Activated naive CD4-positive, alpha-beta T cell treated with anti-CD3 and anti-CD28 coated beads for 36 hours (primary cell): ENCODE results near the gene ARL6IP1. TPM values are rescaled to one million over a fixed set of nuclear protein-coding genes. Genes with fewer than 3 reads are reported as not detected.

Experiments used
- CTCF ChIA-PET: fragments of 350-600 bp; sonication (Branson Sonifier 250); formaldehyde crosslinking; loops from one replicate; lab custom pipeline; 2021; ENCODE audit warnings: antibody characterized with exemption; lab: Charles Lee
- DNase-seq: peaks from one replicate; pipeline ENCODE4 v3.0.0-alpha.2; 2020
- H3K27ac Mint-ChIP-seq: one replicate; pipeline ENCODE4 v1.8.0; 2021; ENCODE audit warnings: mild to moderate bottlenecking, mixed read lengths
- H3K27me3 Mint-ChIP-seq: one replicate; pipeline ENCODE4 v1.8.0; 2021; ENCODE audit warnings: low read depth, mixed read lengths
- H3K36me3 Mint-ChIP-seq: one replicate; pipeline ENCODE4 v1.8.0; 2021; ENCODE audit warnings: low read depth, mixed read lengths
- H3K4me1 Mint-ChIP-seq: one replicate; pipeline ENCODE4 v1.8.0; 2021; ENCODE audit warnings: low read depth, mixed read lengths
- H3K4me3 Mint-ChIP-seq: one replicate; pipeline ENCODE4 v1.8.0; 2021; ENCODE audit warnings: mild to moderate bottlenecking, moderate library complexity, mixed read lengths
- H3K9me3 Mint-ChIP-seq: one replicate; pipeline ENCODE4 v1.8.0; 2021; ENCODE audit warnings: mixed read lengths
- intact Hi-C: fragments of 100-400 bp; cut with micrococcal nuclease; formaldehyde crosslinking; loops from one replicate; pipeline ENCODE4 v1.15.1; 2023
- total RNA-seq, 2 experiments: library from RNA; stranded (reverse); gene quantifications; one replicate each; pipeline ENCODE4 v1.2.3, GENCODE V29; 2021

The ARL6IP1 gene
- total RNA-seq = 100 to 1,000 TPM; 114 to 123 TPM

- H3K36me3 Mint-ChIP-seq = peaks cover 19% of the 10 kb centered on the region
These were observed at the start of gene ARL6IP1 for GRCh38 chr16:18801145-18801972. ARL6IP1 (minus strand) TSS chr16:18801549; CDS start chr16:18801466, 83 bp downstream.

GRCh38 chr16:18846416-18846815 is 45.1 kb upstream of the ARL6IP1 start:
- Mint-ChIP-seq H3K36me3 (peaks cover 48% of the 10 kb centered on the region), H3K27me3 (no peaks in the 10 kb centered on the region), H3K4me1 (no peaks in the 10 kb centered on the region), H3K9me3 (no peaks in the 10 kb centered on the region), H3K4me3 (no peak overlapping the region), H3K27ac (no peak overlapping the region)
- DNase-seq = no peak
- CTCF ChIA-PET = interaction anchor here (1.5 to 1.7 kb wide), 2 partner anchors 10 to 45 kb away, joined by 4 to 6 read pairs; partner anchors contain the start of gene ARL6IP1
- intact Hi-C loops = no loop called here

More at GRCh38 chr16:18801145-18801972, at the start of gene ARL6IP1:
- Mint-ChIP-seq H3K27me3 (no peaks in the 10 kb centered on the region), H3K4me3 (peak within 1 kb of the TSS; percentile 87), H3K27ac (peak within 1 kb of the TSS; percentile 98), H3K9me3 (no peaks in the 10 kb centered on the region), H3K4me1 (peaks cover 51% of the 10 kb centered on the region)
- CTCF ChIA-PET = interaction anchor here (0.6 to 4.2 kb wide), 25 partner anchors 9 to 267 kb away, joined by 3 to 19 read pairs (median 5); partner anchors contain the start of gene RPS15A
- intact Hi-C loops = loop anchor here (1.0 to 2.0 kb wide), 5 partner anchors 11 to 721 kb away; partner anchors contain the start of genes CCP110, COQ7, GDE1 and RPS15A
- DNase-seq = peak; percentile 99

DNA sequence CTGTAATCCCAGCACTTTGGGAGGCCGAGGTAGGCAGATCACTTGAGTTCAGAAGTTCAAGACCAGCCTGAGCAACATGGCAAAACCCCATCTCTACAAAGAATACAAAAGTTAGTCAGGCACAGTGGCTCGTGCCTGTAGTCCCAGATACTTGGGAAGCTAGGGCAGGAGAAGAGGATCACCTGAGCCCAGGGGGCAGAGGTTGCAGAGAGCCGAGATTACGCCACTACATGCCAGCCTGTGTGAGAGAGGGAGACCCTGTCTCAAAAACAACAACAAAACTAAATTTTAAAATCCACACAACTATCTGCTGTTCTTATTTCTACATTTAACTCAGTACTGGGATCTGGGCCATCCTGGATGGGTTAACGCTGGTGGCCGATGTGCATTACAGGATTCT is 41.2 kb upstream of the ARL6IP1 start:
- CTCF ChIA-PET = interaction anchor here (0.6 kb wide), 1 partner anchor 126 kb away, joined by 3 read pairs; no protein-coding TSS in a partner anchor
- Mint-ChIP-seq H3K4me1 (peaks cover 3% of the 10 kb centered on the region), H3K36me3 (peaks cover 48% of the 10 kb centered on the region), H3K4me3 (no peak overlapping the region), H3K27me3 (no peaks in the 10 kb centered on the region), H3K27ac (no peak overlapping the region), H3K9me3 (no peaks in the 10 kb centered on the region)
- intact Hi-C loops = no loop called here
- no peak for DNase-seq

GRCh38 chr16:18841833-18842525 is 40.6 kb upstream of the ARL6IP1 start:
- intact Hi-C loops = no loop called here
- Mint-ChIP-seq H3K27me3 (no peaks in the 10 kb centered on the region), H3K9me3 (no peaks in the 10 kb centered on the region), H3K4me3 (no peak overlapping the region), H3K36me3 (peaks cover 48% of the 10 kb centered on the region), H3K4me1 (peaks cover 9% of the 10 kb centered on the region), H3K27ac (no peak overlapping the region)
- no peak for DNase-seq
- CTCF ChIA-PET = interaction anchor here (0.6 kb wide), 1 partner anchor 127 kb away, joined by 3 read pairs; no protein-coding TSS in a partner anchor

- no peak for DNase-seq
- Mint-ChIP-seq H3K9me3 (no peaks in the 10 kb centered on the region), H3K4me1 (peaks cover 13% of the 10 kb centered on the region), H3K27ac (peak overlapping the region; percentile 20), H3K27me3 (no peaks in the 10 kb centered on the region), H3K36me3 (peaks cover 55% of the 10 kb centered on the region), H3K4me3 (no peak overlapping the region)
- CTCF ChIA-PET = interaction anchor here (1.2 kb wide), 1 partner anchor 38 kb away, joined by 3 read pairs; the partner anchor contains the start of gene ARL6IP1
- intact Hi-C loops = no loop called here
These were observed 38.2 kb upstream of the ARL6IP1 start for GRCh38 chr16:18839555-18839954.

- peaks cover 13% of the 10 kb centered on the region for H3K4me1 Mint-ChIP-seq
- no peaks in the 10 kb centered on the region for H3K27me3 Mint-ChIP-seq
- peak overlapping the region; percentile 76 for H3K27ac Mint-ChIP-seq
- no peak for DNase-seq
- H3K36me3 Mint-ChIP-seq = peaks cover 52% of the 10 kb centered on the region
- H3K4me3 Mint-ChIP-seq = no peak overlapping the region
- H3K9me3 Mint-ChIP-seq = no peaks in the 10 kb centered on the region
- CTCF ChIA-PET = interaction anchor here (0.6 to 3.7 kb wide), 4 partner anchors 10 to 143 kb away, joined by 3 to 19 read pairs (median 4); partner anchors contain the start of gene ARL6IP1
- intact Hi-C loops = no loop called here
These were observed 35.4 kb upstream of the ARL6IP1 start for GRCh38 chr16:18836702-18837101.

DNA sequence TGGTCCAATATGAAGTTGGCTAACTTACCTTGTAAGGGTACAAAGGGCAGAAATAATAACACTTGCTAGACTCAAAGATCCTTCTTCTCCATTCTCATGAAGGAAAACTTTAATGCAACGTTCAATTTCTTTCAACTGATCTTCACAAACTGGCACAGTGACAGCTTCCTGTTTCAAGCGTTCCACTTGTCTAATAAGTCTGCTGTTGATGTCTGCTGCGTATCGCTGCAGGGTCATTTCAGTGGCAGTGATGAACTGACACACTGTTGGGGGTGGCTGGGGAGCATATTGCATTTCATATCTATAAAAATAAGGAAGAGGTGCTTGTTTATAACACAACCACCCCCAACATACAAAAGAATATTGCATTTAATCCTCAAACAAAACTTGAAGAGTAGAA is 33.5 kb upstream of the ARL6IP1 start:
- intact Hi-C loops = no loop called here
- H3K27me3 Mint-ChIP-seq = no peaks in the 10 kb centered on the region
- H3K4me3 Mint-ChIP-seq = no peak overlapping the region
- DNase-seq = no peak
- no peak overlapping the region for H3K27ac Mint-ChIP-seq
- no peaks in the 10 kb centered on the region for H3K9me3 Mint-ChIP-seq
- peaks cover 50% of the 10 kb centered on the region for H3K36me3 Mint-ChIP-seq
- H3K4me1 Mint-ChIP-seq = peaks cover 13% of the 10 kb centered on the region
- CTCF ChIA-PET = interaction anchor here (3.7 kb wide), 1 partner anchor 33 kb away, joined by 19 read pairs; the partner anchor contains the start of gene ARL6IP1

- CTCF ChIA-PET = interaction anchor here (0.9 to 3.7 kb wide), 2 partner anchors 30 to 32 kb away, joined by 3 to 19 read pairs; partner anchors contain the start of gene ARL6IP1
- Mint-ChIP-seq H3K9me3 (no peaks in the 10 kb centered on the region), H3K36me3 (peaks cover 51% of the 10 kb centered on the region), H3K27me3 (no peaks in the 10 kb centered on the region), H3K4me3 (no peak overlapping the region), H3K27ac (peak overlapping the region; percentile 13), H3K4me1 (peaks cover 13% of the 10 kb centered on the region)
- intact Hi-C loops = no loop called here
- DNase-seq = no peak
These were observed 32.6 kb upstream of the ARL6IP1 start for GRCh38 chr16:18833707-18834505.

GRCh38 chr16:18832613-18833012 is 31.3 kb upstream of the ARL6IP1 start:
- H3K36me3 Mint-ChIP-seq = peaks cover 51% of the 10 kb centered on the region
- no peak overlapping the region for H3K4me3 Mint-ChIP-seq
- no peak for DNase-seq
- CTCF ChIA-PET = interaction anchor here (0.9 to 1.4 kb wide), 4 partner anchors 15 to 137 kb away, joined by 3 to 4 read pairs (median 4); partner anchors contain the start of gene ARL6IP1
- intact Hi-C loops = no loop called here
- H3K27me3 Mint-ChIP-seq = no peaks in the 10 kb centered on the region
- no peaks in the 10 kb centered on the region for H3K9me3 Mint-ChIP-seq
- peaks cover 13% of the 10 kb centered on the region for H3K4me1 Mint-ChIP-seq
- H3K27ac Mint-ChIP-seq = no peak overlapping the region

DNA sequence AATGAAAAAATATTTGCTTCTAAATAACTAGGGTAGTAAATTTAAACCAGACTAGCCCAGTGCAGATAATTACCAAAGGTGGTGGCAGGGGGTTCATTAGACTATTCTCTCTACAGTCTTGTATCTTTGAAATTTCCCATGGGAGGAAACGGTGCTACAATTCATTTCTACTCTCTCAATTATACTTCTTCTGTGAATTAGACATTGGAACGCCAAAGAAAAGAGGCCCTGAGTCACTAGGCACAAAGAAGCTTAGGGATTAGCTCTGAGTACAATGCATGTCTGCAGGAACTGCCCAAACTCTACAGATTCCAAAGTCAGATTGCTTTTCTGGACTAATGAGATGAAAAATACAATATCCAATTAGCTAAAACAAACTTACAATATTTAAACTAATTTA is 30.7 kb upstream of the ARL6IP1 start:
- DNase-seq = no peak
- Mint-ChIP-seq H3K4me1 (peaks cover 8% of the 10 kb centered on the region), H3K27ac (no peak overlapping the region), H3K4me3 (no peak overlapping the region), H3K36me3 (peaks cover 49% of the 10 kb centered on the region), H3K27me3 (no peaks in the 10 kb centered on the region), H3K9me3 (no peaks in the 10 kb centered on the region)
- CTCF ChIA-PET = interaction anchor here (1.1 to 1.4 kb wide), 3 partner anchors 14 to 137 kb away, joined by 4 read pairs; partner anchors contain the start of gene ARL6IP1
- intact Hi-C loops = no loop called here

- DNase-seq = no peak
- H3K27ac Mint-ChIP-seq = no peak overlapping the region
- H3K9me3 Mint-ChIP-seq = no peaks in the 10 kb centered on the region
- no peaks in the 10 kb centered on the region for H3K27me3 Mint-ChIP-seq
- no peak overlapping the region for H3K4me3 Mint-ChIP-seq
- H3K36me3 Mint-ChIP-seq = peaks cover 33% of the 10 kb centered on the region
- CTCF ChIA-PET = no interaction called here
- intact Hi-C loops = no loop called here
- peaks cover 3% of the 10 kb centered on the region for H3K4me1 Mint-ChIP-seq
These were observed 27.9 kb upstream of the ARL6IP1 start for GRCh38 chr16:18829251-18829650.
